ENCODE data around the gene APBB2.

Gene APBB2

GRCh38 chr4:41120297-41121217, 93.8 kb downstream of the APBB2 start:
- Histone ChIP-seq H3K4me1 (ENCODE audit: insufficient read depth, poor library complexity, severe bottlenecking) (peaks cover 44% of the 10 kb centered on the region), H3K27me3 (ENCODE audit: insufficient read depth, poor library complexity, severe bottlenecking) (no peaks in the 10 kb centered on the region), H3K27ac (ENCODE audit: poor library complexity, severe bottlenecking) (peak overlapping the region; percentile 95), H3K36me3 (ENCODE audit: low read depth) (peaks cover 41% of the 10 kb centered on the region), H3K4me3 (ENCODE audit: severe bottlenecking) (no peak overlapping the region), H3K9me3 (ENCODE audit: severe bottlenecking) (no peaks in the 10 kb centered on the region)
- no peak for DNase-seq (ENCODE audit: low spot score)
- no peak for TF ChIP-seq CTCF (IDR thresholded peaks at IDR 0.05; ENCODE audit: poor library complexity, severe bottlenecking)
- ATAC-seq (ENCODE audit: low read depth), result peak; percentile 54

GRCh38 chr4:41119867-41120295, 94.5 kb downstream of the APBB2 start:
- H3K27ac ChIP-seq (ENCODE audit: poor library complexity, severe bottlenecking), result peak overlapping the region; percentile 95
- H3K4me3 ChIP-seq (ENCODE audit: severe bottlenecking), result no peak overlapping the region
- no peak for TF ChIP-seq CTCF (IDR thresholded peaks at IDR 0.05; ENCODE audit: poor library complexity, severe bottlenecking)
- peaks cover 46% of the 10 kb centered on the region for H3K36me3 ChIP-seq (ENCODE audit: low read depth)
- no peak for ATAC-seq (ENCODE audit: low read depth)
- H3K9me3 ChIP-seq (ENCODE audit: severe bottlenecking), result no peaks in the 10 kb centered on the region
- DNase-seq (ENCODE audit: low spot score), result no peak
- H3K4me1 ChIP-seq (ENCODE audit: insufficient read depth, poor library complexity, severe bottlenecking), result peaks cover 37% of the 10 kb centered on the region
- no peaks in the 10 kb centered on the region for H3K27me3 ChIP-seq (ENCODE audit: insufficient read depth, poor library complexity, severe bottlenecking)

- no peaks in the 10 kb centered on the region for H3K9me3 ChIP-seq (ENCODE audit: severe bottlenecking)
- H3K4me3 ChIP-seq (ENCODE audit: severe bottlenecking), result no peak overlapping the region
- peaks cover 14% of the 10 kb centered on the region; the same call in 1 of the 2 replicates for H3K36me3 ChIP-seq (ENCODE audit: low read depth)
- DNase-seq (ENCODE audit: low spot score) (no peak), ATAC-seq (ENCODE audit: low read depth) (no peak)
- TF ChIP-seq CTCF (IDR thresholded peaks at IDR 0.05; ENCODE audit: poor library complexity, severe bottlenecking), result no peak
- H3K4me1 ChIP-seq (ENCODE audit: insufficient read depth, poor library complexity, severe bottlenecking), result no peaks in the 10 kb centered on the region
- no peaks in the 10 kb centered on the region for H3K27me3 ChIP-seq (ENCODE audit: insufficient read depth, poor library complexity, severe bottlenecking)
- no peak overlapping the region for H3K27ac ChIP-seq (ENCODE audit: poor library complexity, severe bottlenecking)
These were observed 102.6 kb downstream of the APBB2 start for GRCh38 chr4:41111791-41112190.

DNA sequence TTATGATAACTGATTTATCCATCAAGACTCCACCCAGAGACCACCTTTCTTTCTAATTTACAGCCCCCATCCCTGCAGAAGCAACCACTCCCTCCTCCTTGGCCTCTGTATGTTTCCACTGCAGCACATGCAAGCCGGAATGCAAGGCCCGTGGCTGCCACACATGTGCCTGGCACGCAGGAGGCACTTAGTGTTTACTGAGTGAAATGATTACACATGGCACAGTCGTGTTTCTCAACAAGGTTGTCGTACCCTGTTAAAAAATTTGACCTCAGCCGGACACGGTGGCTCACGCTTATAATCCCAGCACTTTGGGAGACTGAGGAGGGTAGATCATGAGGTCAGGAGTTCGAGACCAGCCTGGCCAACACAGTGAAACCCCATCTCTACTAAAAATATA, 104.3 kb downstream of the APBB2 start:
- Histone ChIP-seq H3K4me3 (ENCODE audit: severe bottlenecking) (no peak overlapping the region), H3K27ac (ENCODE audit: poor library complexity, severe bottlenecking) (no peak overlapping the region), H3K27me3 (ENCODE audit: insufficient read depth, poor library complexity, severe bottlenecking) (no peaks in the 10 kb centered on the region), H3K36me3 (ENCODE audit: low read depth) (peaks cover 2% of the 10 kb centered on the region; the same call in 1 of the 2 replicates), H3K9me3 (ENCODE audit: severe bottlenecking) (no peaks in the 10 kb centered on the region), H3K4me1 (ENCODE audit: insufficient read depth, poor library complexity, severe bottlenecking) (no peaks in the 10 kb centered on the region)
- ATAC-seq (ENCODE audit: low read depth) (no peak), DNase-seq (ENCODE audit: low spot score) (no peak)
- no peak for TF ChIP-seq CTCF (IDR thresholded peaks at IDR 0.05; ENCODE audit: poor library complexity, severe bottlenecking)

- ATAC-seq (ENCODE audit: low read depth) (no peak), DNase-seq (ENCODE audit: low spot score) (no peak)
- TF ChIP-seq CTCF (IDR thresholded peaks at IDR 0.05; ENCODE audit: poor library complexity, severe bottlenecking), result no peak
- H3K27me3 ChIP-seq (ENCODE audit: insufficient read depth, poor library complexity, severe bottlenecking), result no peaks in the 10 kb centered on the region
- H3K9me3 ChIP-seq (ENCODE audit: severe bottlenecking), result no peaks in the 10 kb centered on the region
- H3K36me3 ChIP-seq (ENCODE audit: low read depth), result 0 out of 2 replicates have a peak, but pooled peaks cover 7% of the 10 kb centered on the region
- H3K4me1 ChIP-seq (ENCODE audit: insufficient read depth, poor library complexity, severe bottlenecking), result no peaks in the 10 kb centered on the region
- no peak overlapping the region for H3K4me3 ChIP-seq (ENCODE audit: severe bottlenecking)
- H3K27ac ChIP-seq (ENCODE audit: poor library complexity, severe bottlenecking), result no peak overlapping the region
These were observed 105.9 kb downstream of the APBB2 start for GRCh38 chr4:41108481-41108880.

Measured in RWPE2 (cell line).